IMR-90 (cell line): ENCODE measurements around the gene MINK1. TPM values are rescaled to one million over a fixed set of nuclear protein-coding genes. Genes with fewer than 3 reads are reported as not detected.
A peak's percentile ranks its signal among the peaks of the same experiment; 100 is the strongest.

ENCODE experiments used
- ATAC-seq: fragments of 200-7000 bp; cut with Tn5 transposase; 2 replicates; pipeline ENCODE4 v1.9.1; 2020; ENCODE audit warnings: low read depth, mild to moderate bottlenecking, moderate library complexity
- BruUV-seq: library from RNA; stranded (reverse); fragments of 400-500 nt; replicated peaks from 2 replicates; lab custom pipeline; 2021; lab: Mats Ljungman, UMichigan
- CTCF ChIA-PET: fragments of 300-600 bp; formaldehyde crosslinking; extraction: SDS; loops from one replicate; lab custom pipeline; 2021; ENCODE audit warnings: antibody characterized with exemption; lab: Yijun Ruan, JAX
- POLR2A ChIA-PET: fragments of 300-600 bp; sonication (Branson Sonifier 250); formaldehyde crosslinking; loops from one replicate; lab custom pipeline; 2022; ENCODE audit warnings: antibody characterized with exemption; ENCODE audit not compliant: unreplicated experiment; lab: Charles Lee
- DNase-seq: peaks from one replicate; pipeline ENCODE4 v3.0.0; 2013
- H2AFZ ChIP-seq: replicated peaks from 2 replicates; pipeline ENCODE3; 2013; ENCODE audit warnings: low read length, mild to moderate bottlenecking; ENCODE audit not compliant: poor library complexity
- H2AK5ac ChIP-seq: 2 replicates; pipeline ENCODE4 v1.6.1; 2013; ENCODE audit warnings: low read depth, low read length, inconsistent platforms
- H2AK9ac ChIP-seq: replicated peaks from 2 replicates; pipeline ENCODE3; 2013; ENCODE audit warnings: mild to moderate bottlenecking, low read depth, low read length, moderate library complexity; ENCODE audit not compliant: poor library complexity
- H2BK120ac ChIP-seq: 2 replicates; pipeline ENCODE4 v1.6.1; 2013; ENCODE audit warnings: low read depth, low read length, inconsistent platforms
- H2BK15ac ChIP-seq: 3 replicates; pipeline ENCODE4 v1.6.1; 2013; ENCODE audit warnings: low read depth, low read length, inconsistent platforms
- H2BK20ac ChIP-seq: 2 replicates; pipeline ENCODE4 v1.6.1; 2013; ENCODE audit warnings: low read depth, mild to moderate bottlenecking, inconsistent platforms, low read length, moderate library complexity
- H2BK5ac ChIP-seq: 2 replicates; pipeline ENCODE4 v1.6.1; 2013; ENCODE audit warnings: mild to moderate bottlenecking, low read depth, low read length, inconsistent platforms; ENCODE audit not compliant: poor library complexity, severe bottlenecking
- H3K14ac ChIP-seq: replicated peaks from 2 replicates; pipeline ENCODE4 v1.6.1; 2013; ENCODE audit warnings: low read depth, low read length, inconsistent platforms
- H3K18ac ChIP-seq: 2 replicates; pipeline ENCODE4 v1.6.1; 2013; ENCODE audit warnings: low read depth, low read length, control low read depth
- H3K23ac ChIP-seq: 2 replicates; pipeline ENCODE4 v1.6.1; 2013; ENCODE audit warnings: low read depth, low read length, inconsistent platforms
- H3K27ac ChIP-seq: 2 replicates; pipeline ENCODE4 v1.5.1; 2013; ENCODE audit warnings: mild to moderate bottlenecking, control low read depth, low read length; ENCODE audit not compliant: insufficient read depth
- H3K27me3 ChIP-seq: 2 replicates; pipeline ENCODE4 v1.6.1; 2013; ENCODE audit warnings: low read length; ENCODE audit not compliant: control insufficient read depth, insufficient read depth
- H3K36me3 ChIP-seq: 2 replicates; pipeline ENCODE4 v1.6.1; 2013; ENCODE audit warnings: low read length, mixed read lengths; ENCODE audit not compliant: control insufficient read depth, insufficient read depth
- H3K4ac ChIP-seq: 2 replicates; pipeline ENCODE4 v1.6.1; 2013; ENCODE audit warnings: low read depth, low read length, inconsistent platforms
- H3K4me1 ChIP-seq: 2 replicates; pipeline ENCODE4 v1.6.1; 2013; ENCODE audit warnings: low read length, mixed read lengths; ENCODE audit not compliant: control insufficient read depth, insufficient read depth
- H3K4me2 ChIP-seq: 2 replicates; pipeline ENCODE4 v1.6.1; 2013; ENCODE audit warnings: low read depth, mild to moderate bottlenecking, control low read depth, low read length, moderate library complexity
- H3K4me3 ChIP-seq: 2 replicates; pipeline ENCODE4 v1.5.1; 2013; ENCODE audit warnings: low read depth, mild to moderate bottlenecking, control low read depth, low read length, moderate library complexity; ENCODE audit not compliant: insufficient read depth
- H3K56ac ChIP-seq: 2 replicates; pipeline ENCODE4 v1.6.1; 2013; ENCODE audit warnings: low read length, inconsistent platforms; ENCODE audit not compliant: insufficient read depth; ENCODE audit errors: extremely low read depth
- H3K79me1 ChIP-seq, 2 experiments: 2 replicates each; pipeline ENCODE4 v1.6.1; 2013; ENCODE audit warnings: low read length in 2 of 2, inconsistent platforms in 1 of 2, low read depth in 1 of 2
- H3K9ac ChIP-seq: 2 replicates; pipeline ENCODE4 v1.6.1; 2013; ENCODE audit warnings: low read depth, low read length, control low read depth
- H3K9me1 ChIP-seq: 2 replicates; pipeline ENCODE4 v1.6.1; 2013; ENCODE audit warnings: low read length, inconsistent platforms; ENCODE audit not compliant: insufficient read depth
- H3K9me3 ChIP-seq: 2 replicates; pipeline ENCODE4 v1.6.1; 2013; ENCODE audit warnings: low read length; ENCODE audit not compliant: control insufficient read depth, insufficient read depth
- H4K20me1 ChIP-seq: 2 replicates; pipeline ENCODE4 v1.6.1; 2013; ENCODE audit warnings: low read length, inconsistent platforms; ENCODE audit not compliant: insufficient read depth
- H4K5ac ChIP-seq: 2 replicates; pipeline ENCODE4 v1.6.1; 2013; ENCODE audit warnings: mild to moderate bottlenecking, low read depth, low read length, control low read depth
- H4K8ac ChIP-seq, 2 experiments: 2 replicates each; pipeline ENCODE4 v1.6.1; 2013; ENCODE audit warnings: low read depth in 2 of 2, low read length in 2 of 2, control low read depth in 1 of 2, inconsistent platforms in 1 of 2
- H4K91ac ChIP-seq: 2 replicates; pipeline ENCODE4 v1.6.1; 2013; ENCODE audit warnings: low read depth, low read length, inconsistent platforms; ENCODE audit not compliant: insufficient read depth
- BHLHE40 ChIP-seq: fragments of 150-350 bp; IDR thresholded peaks from 2 replicates; pipeline ENCODE4 v1.6.1; 2016; ENCODE audit warnings: mild to moderate bottlenecking, low read depth, low read length
- CEBPB ChIP-seq: IDR thresholded peaks from 2 replicates; pipeline ENCODE4 v1.6.1; 2012; ENCODE audit warnings: low read depth, low read length, improper control_type of control experiment
- CHD1 ChIP-seq: IDR thresholded peaks from 2 replicates; pipeline ENCODE4 v1.6.1; 2012; ENCODE audit warnings: low read depth, low read length, improper control_type of control experiment
- FOS ChIP-seq: fragments of 150-350 bp; IDR thresholded peaks from 2 replicates; pipeline ENCODE4 v1.6.1; 2016; ENCODE audit warnings: low read depth, low read length
- MAZ ChIP-seq: IDR thresholded peaks from 2 replicates; pipeline ENCODE4 v1.6.1; 2012; ENCODE audit warnings: low read depth, mild to moderate bottlenecking, low read length, improper control_type of control experiment, moderate library complexity, borderline replicate concordance
- MXI1 ChIP-seq: IDR thresholded peaks from 2 replicates; pipeline ENCODE4 v1.6.1; 2012; ENCODE audit warnings: low read depth, mild to moderate bottlenecking, low read length, moderate library complexity, borderline replicate concordance
- NFE2L2 ChIP-seq: fragments of 150-350 bp; IDR thresholded peaks from 2 replicates; pipeline ENCODE4 v1.6.1; 2016; ENCODE audit warnings: low read depth, mild to moderate bottlenecking, low read length
- RAD21 ChIP-seq: IDR thresholded peaks from 2 replicates; pipeline ENCODE4 v1.6.1; 2012; ENCODE audit warnings: low read length, improper control_type of control experiment
- RCOR1 ChIP-seq: IDR thresholded peaks from 2 replicates; pipeline ENCODE4 v1.6.1; 2012; ENCODE audit warnings: mild to moderate bottlenecking, low read length, improper control_type of control experiment; ENCODE audit not compliant: insufficient replicate concordance
- RFX5 ChIP-seq: IDR thresholded peaks from 2 replicates; pipeline ENCODE4 v1.8.0; 2012; ENCODE audit warnings: low read depth, mild to moderate bottlenecking, low read length, moderate library complexity
- SMC3 ChIP-seq: fragments of 150-350 bp; IDR thresholded peaks from 2 replicates; pipeline ENCODE4 v1.6.1; 2016; ENCODE audit warnings: low read depth, mild to moderate bottlenecking, antibody characterized with exemption, low read length, moderate library complexity
- USF2 ChIP-seq: fragments of 150-350 bp; IDR thresholded peaks from 2 replicates; pipeline ENCODE4 v1.6.1; 2017; ENCODE audit warnings: mild to moderate bottlenecking, antibody characterized with exemption, low read length, low read depth
- WGBS, 2 experiments: methylation state at CpG; one replicate each; pipeline versions ENCODE4 v1.1.5 to v1.1.7; 2013; ENCODE audit warnings: missing lambda C conversion rate in 2 of 2; ENCODE audit not compliant: insufficient read length in 1 of 2; ENCODE audit errors: extremely low coverage in 2 of 2; 5-methylcytosine and 5-hydroxymethylcytosine counted together
- dilution Hi-C: fragments of 300-500 bp; cut with HindIII; formaldehyde crosslinking; loops from one replicate; pipeline ENCODE4 v1.14.3; 2018; ENCODE audit warnings: low sequenced_read_pairs; ENCODE audit not compliant: unreplicated experiment
- in situ Hi-C: fragments of 300-500 bp; cut with MboI; formaldehyde crosslinking; loops from 3 replicates; pipeline ENCODE4 v1.14.3; 2019; ENCODE audit warnings: low sequenced_read_pairs, inconsistent platforms, mixed read lengths
- intact Hi-C: fragments of 100-400 bp; cut with micrococcal nuclease; formaldehyde crosslinking; loops from 2 replicates; pipeline ENCODE4 v1.10.0; 2022
- polyA plus RNA-seq, 3 experiments: library from polyadenylated mRNA; depleted of rRNA; stranded (reverse); fragments of >200 nt; gene quantifications; 2 replicates each; pipeline ENCODE4 v1.2.3, GENCODE V29; 2012; ENCODE audit warnings: low replicate concordance in 1 of 3
- total RNA-seq: library from RNA; depleted of rRNA; stranded (reverse); fragments of >200 nt; gene quantifications from 2 replicates; pipeline ENCODE4 v1.2.3, GENCODE V29; 2012
- TF ChIP-seq, protein P1 (sequence below): fragments of 150-350 bp; IDR thresholded peaks from 2 replicates; pipeline ENCODE4 v1.6.1; 2016; ENCODE audit warnings: low read depth, mild to moderate bottlenecking, low read length, moderate library complexity, borderline replicate concordance
- TF ChIP-seq, protein P2 (sequence below): conservative IDR thresholded peaks from 2 replicates; pipeline ENCODE4 v1.5.1; 2012; ENCODE audit warnings: mild to moderate bottlenecking, low read depth, low read length, improper control_type of control experiment

Gene MINK1
- total and polyA plus RNA-seq, 2 of the 4 experiments (the other 2 are of a cell fraction) = 12.2 to 40.9 TPM

GRCh38 chr17:4902540-4902939 is 69.4 kb downstream of the MINK1 start:
- H2BK20ac ChIP-seq = no peak overlapping the region
- peaks cover 2% of the 10 kb centered on the region; the same call in 1 of the 2 replicates for H3K27me3 ChIP-seq
- H3K4me2 ChIP-seq = no peak overlapping the region
- in situ Hi-C loops (no loop called here), dilution Hi-C loops (no loop called here), intact Hi-C loops (no loop called here)
- no peak overlapping the region for H3K56ac ChIP-seq
- H2BK5ac ChIP-seq = no peak overlapping the region
- no peaks in the 10 kb centered on the region; the same call in 1 of the 2 replicates for H4K20me1 ChIP-seq
- no peak overlapping the region for H3K4me3 ChIP-seq
- H3K4ac ChIP-seq = no peak overlapping the region
- no peak overlapping the region for H2BK15ac ChIP-seq
- H4K8ac ChIP-seq = no peak overlapping the region
- no peak overlapping the region for H3K27ac ChIP-seq
- peak overlapping the region; percentile 10 for H2AFZ ChIP-seq
- 70% methylated on average over 2 of the region's 8 CpGs; no CpG with 5 or more reads in 1 of the 2 experiments for WGBS, 2 experiments
- no peak overlapping the region for H3K14ac ChIP-seq
- H3K36me3 ChIP-seq = peaks cover 2% of the 10 kb centered on the region; the same call in 1 of the 2 replicates
- no peak overlapping the region for H4K91ac ChIP-seq
- no peak overlapping the region for H3K23ac ChIP-seq
- no peak overlapping the region for H2AK9ac ChIP-seq
- BruUV-seq = no TSS peak
- DNase-seq (no peak), ATAC-seq (no peak)
- no peaks in the 10 kb centered on the region for H3K4me1 ChIP-seq
- no peak overlapping the region for H2AK5ac ChIP-seq
- no peak for TF ChIP-seq RCOR1
- TF ChIP-seq, protein P1, sequence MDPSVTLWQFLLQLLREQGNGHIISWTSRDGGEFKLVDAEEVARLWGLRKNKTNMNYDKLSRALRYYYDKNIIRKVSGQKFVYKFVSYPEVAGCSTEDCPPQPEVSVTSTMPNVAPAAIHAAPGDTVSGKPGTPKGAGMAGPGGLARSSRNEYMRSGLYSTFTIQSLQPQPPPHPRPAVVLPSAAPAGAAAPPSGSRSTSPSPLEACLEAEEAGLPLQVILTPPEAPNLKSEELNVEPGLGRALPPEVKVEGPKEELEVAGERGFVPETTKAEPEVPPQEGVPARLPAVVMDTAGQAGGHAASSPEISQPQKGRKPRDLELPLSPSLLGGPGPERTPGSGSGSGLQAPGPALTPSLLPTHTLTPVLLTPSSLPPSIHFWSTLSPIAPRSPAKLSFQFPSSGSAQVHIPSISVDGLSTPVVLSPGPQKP = no peak
- TF ChIP-seq MXI1 = no peak
- TF ChIP-seq SMC3 = no peak
- no peak for TF ChIP-seq BHLHE40
- TF ChIP-seq, protein P2, sequence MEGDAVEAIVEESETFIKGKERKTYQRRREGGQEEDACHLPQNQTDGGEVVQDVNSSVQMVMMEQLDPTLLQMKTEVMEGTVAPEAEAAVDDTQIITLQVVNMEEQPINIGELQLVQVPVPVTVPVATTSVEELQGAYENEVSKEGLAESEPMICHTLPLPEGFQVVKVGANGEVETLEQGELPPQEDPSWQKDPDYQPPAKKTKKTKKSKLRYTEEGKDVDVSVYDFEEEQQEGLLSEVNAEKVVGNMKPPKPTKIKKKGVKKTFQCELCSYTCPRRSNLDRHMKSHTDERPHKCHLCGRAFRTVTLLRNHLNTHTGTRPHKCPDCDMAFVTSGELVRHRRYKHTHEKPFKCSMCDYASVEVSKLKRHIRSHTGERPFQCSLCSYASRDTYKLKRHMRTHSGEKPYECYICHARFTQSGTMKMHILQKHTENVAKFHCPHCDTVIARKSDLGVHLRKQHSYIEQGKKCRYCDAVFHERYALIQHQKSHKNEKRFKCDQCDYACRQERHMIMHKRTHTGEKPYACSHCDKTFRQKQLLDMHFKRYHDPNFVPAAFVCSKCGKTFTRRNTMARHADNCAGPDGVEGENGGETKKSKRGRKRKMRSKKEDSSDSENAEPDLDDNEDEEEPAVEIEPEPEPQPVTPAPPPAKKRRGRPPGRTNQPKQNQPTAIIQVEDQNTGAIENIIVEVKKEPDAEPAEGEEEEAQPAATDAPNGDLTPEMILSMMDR = no peak
- no peak for TF ChIP-seq RFX5
- TF ChIP-seq USF2 = no peak
- no peak for TF ChIP-seq FOS
- no peak for TF ChIP-seq CHD1
- no peak for TF ChIP-seq RAD21
- TF ChIP-seq NFE2L2 = no peak
- no peak for TF ChIP-seq MAZ
- TF ChIP-seq CEBPB = no peak
- no peaks in the 10 kb centered on the region for H3K79me1 ChIP-seq
- H3K18ac ChIP-seq = no peak overlapping the region
- H3K9ac ChIP-seq = no peak overlapping the region
- peaks cover 4% of the 10 kb centered on the region; the same call in 1 of the 2 replicates for H3K9me1 ChIP-seq
- CTCF ChIA-PET = interaction anchor here (0.9 to 1.5 kb wide), 3 partner anchors 18 to 115 kb away, joined by 3 to 4 read pairs (median 4); partner anchors contain the start of gene SPAG7
- no peak overlapping the region for H4K5ac ChIP-seq
- H3K9me3 ChIP-seq = no peaks in the 10 kb centered on the region; the same call in 1 of the 2 replicates
- H2BK120ac ChIP-seq = no peak overlapping the region
- POLR2A ChIA-PET = no interaction called here
